Measurements from ENCODE around the gene VASH2.
A peak's percentile ranks its signal among the peaks of the same experiment; 100 is the strongest.

The VASH2 gene

GRCh38 chr1:212994926-212995325 is 44.6 kb downstream of the VASH2 start:
- no peak for TF ChIP-seq CTCF (IDR thresholded peaks at IDR 0.05)
- no peak overlapping the region for H3K4me3 ChIP-seq
- no peak for DNase-seq (ENCODE audit: low spot score)
- H3K27ac ChIP-seq, result no peak overlapping the region

GRCh38 chr1:213003256-213003655 is 52.9 kb downstream of the VASH2 start:
- Histone ChIP-seq H3K27ac (no peak overlapping the region), H3K4me3 (no peak overlapping the region)
- DNase-seq (ENCODE audit: low spot score), result no peak
- TF ChIP-seq CTCF (IDR thresholded peaks at IDR 0.05), result no peak

GRCh38 chr1:213008564-213008963 is 58.2 kb downstream of the VASH2 start:
- Histone ChIP-seq H3K4me3 (no peak overlapping the region), H3K27ac (no peak overlapping the region)
- TF ChIP-seq CTCF (IDR thresholded peaks at IDR 0.05), result no peak
- no peak for DNase-seq (ENCODE audit: low spot score)

- H3K4me3 ChIP-seq, result peak overlapping the region; percentile 81
- no peak for DNase-seq (ENCODE audit: low spot score)
- no peak for TF ChIP-seq CTCF (IDR thresholded peaks at IDR 0.05)
- H3K27ac ChIP-seq, result peak overlapping the region; percentile 93 to 94
Observed at GRCh38 chr1:213014642-213015041, 64.3 kb downstream of the VASH2 start.

- peak; percentile 95 for DNase-seq (ENCODE audit: low spot score)
- TF ChIP-seq CTCF (IDR thresholded peaks at IDR 0.05), result no peak
- H3K4me3 ChIP-seq, result peak within 1 kb of the TSS; percentile 81
- peak within 1 kb of the TSS; percentile 93 to 94 for H3K27ac ChIP-seq
Observed at GRCh38 chr1:213015099-213016050, 65.0 kb downstream of the VASH2 start, which contains the start of gene ANGEL2. Gene ANGEL2, minus strand, starts transcription at chr1:213015867. Its CDS starts 196 bp downstream, at chr1:213015671.

- Histone ChIP-seq H3K4me3 (no peak overlapping the region), H3K27ac (no peak overlapping the region)
- no peak for DNase-seq (ENCODE audit: low spot score)
- TF ChIP-seq CTCF (IDR thresholded peaks at IDR 0.05), result no peak
Observed at GRCh38 chr1:213017447-213018273, 67.3 kb downstream of the VASH2 start.

Measured in coronary artery (tissue), 2 donors.